Uterus (tissue), 4 donors: ENCODE data around the gene THSD4. TPM values are rescaled to one million over a fixed set of nuclear protein-coding genes. Genes with fewer than 3 reads are reported as not detected.

Experiments
- DNase-seq, 2 donors: peaks; one replicate each; pipeline ENCODE4 v3.0.0-alpha.2; 2019 to 2020
- H3K27ac ChIP-seq, 2 donors: fragments of 200-600 bp; sonication (generic); 1 replicate in 1 of 2; 2 replicates in 1 of 2; pipeline ENCODE4 v1.5.1; 2016 to 2018
- H3K27me3 ChIP-seq, 2 donors: fragments of 200-600 bp; sonication (generic); one replicate each; pipeline ENCODE4 v1.5.1; 2018 to 2019; ENCODE audit warnings: control low read depth in 1 of 2
- H3K36me3 ChIP-seq, 2 donors: fragments of 200-600 bp; sonication (generic); one replicate each; pipeline ENCODE4 v1.5.1; 2019; ENCODE audit warnings: control low read depth in 1 of 2
- H3K4me1 ChIP-seq, 2 donors: fragments of 200-600 bp; sonication (generic); one replicate each; pipeline ENCODE4 v1.5.1; 2018 to 2019; ENCODE audit warnings: control low read depth in 1 of 2
- H3K4me3 ChIP-seq, 2 donors: fragments of 200-600 bp; sonication (generic); 1 replicate in 1 of 2; 2 replicates in 1 of 2; pipeline ENCODE4 v1.5.1; 2018 to 2019; ENCODE audit warnings: mild to moderate bottlenecking in 1 of 2
- H3K9me3 ChIP-seq, 2 donors: fragments of 200-600 bp; sonication (generic); one replicate each; pipeline ENCODE4 v1.5.1; 2019; ENCODE audit warnings: control low read depth in 1 of 2
- POLR2A ChIP-seq, 2 donors: fragments of 450-650 bp; IDR thresholded peaks; one replicate each; pipeline ENCODE4 v1.6.1; 2016; ENCODE audit warnings: antibody characterized with exemption in 2 of 2, mild to moderate bottlenecking in 1 of 2, moderate library complexity in 1 of 2
- intact Hi-C: fragments of 100-400 bp; cut with DNase I; formaldehyde crosslinking; loops from one replicate; pipeline ENCODE4 v1.15.1; 2023; ENCODE audit warnings: low total_unique reads
- total RNA-seq, 4 donors: library from RNA; depleted of rRNA in 3 of 4; stranded (reverse); fragments of >200 nt in 3 of 4; gene quantifications; one replicate each; pipeline versions ENCODE4 v1.1.0 to v1.2.4, GENCODE V29; 2014 to 2023
- TF ChIP-seq, protein P1 (sequence below), 4 experiments: fragments of 200-600 bp in 2 of 4; fragments of 450-650 bp in 2 of 4; sonication (generic) in 2 of 4; IDR thresholded peaks; one replicate each; pipeline ENCODE4 v1.5.1; 2016 to 2019; ENCODE audit warnings: antibody characterized with exemption in 4 of 4, mild to moderate bottlenecking in 2 of 4, moderate library complexity in 1 of 4
- donor health status: DM: yes; HTN: yes; CAD: no.

The THSD4 gene
- total RNA-seq, 4 donors from 2014 or later = 7.1 to 144 (median 35.4) TPM

DNA sequence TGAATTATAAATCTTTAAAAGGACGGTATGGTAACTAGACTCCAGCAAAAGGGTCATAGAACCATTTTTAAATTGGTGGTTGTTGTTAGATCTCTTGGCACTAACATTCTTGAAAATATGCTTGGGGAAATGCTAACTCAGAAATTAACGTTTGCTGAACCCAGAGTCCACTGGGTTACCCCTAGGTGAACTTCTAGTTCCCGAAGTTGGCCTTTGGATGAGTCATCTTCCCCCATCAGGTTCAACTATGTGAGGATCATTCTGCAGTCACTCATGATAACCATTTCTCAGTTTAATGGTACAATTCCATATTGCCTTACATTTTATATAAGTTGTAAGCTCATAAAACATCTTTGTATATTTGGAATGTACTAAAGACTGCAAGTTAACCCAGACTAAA is 204.7 kb downstream of the THSD4 start:
- H3K27ac ChIP-seq = no peak overlapping the region
- H3K36me3 ChIP-seq = no peaks in the 10 kb centered on the region
- H3K4me1 ChIP-seq = no peaks in the 10 kb centered on the region
- no peaks in the 10 kb centered on the region for H3K27me3 ChIP-seq
- no peaks in the 10 kb centered on the region for H3K9me3 ChIP-seq
- intact Hi-C loops = no loop called here
- TF ChIP-seq, protein P1, sequence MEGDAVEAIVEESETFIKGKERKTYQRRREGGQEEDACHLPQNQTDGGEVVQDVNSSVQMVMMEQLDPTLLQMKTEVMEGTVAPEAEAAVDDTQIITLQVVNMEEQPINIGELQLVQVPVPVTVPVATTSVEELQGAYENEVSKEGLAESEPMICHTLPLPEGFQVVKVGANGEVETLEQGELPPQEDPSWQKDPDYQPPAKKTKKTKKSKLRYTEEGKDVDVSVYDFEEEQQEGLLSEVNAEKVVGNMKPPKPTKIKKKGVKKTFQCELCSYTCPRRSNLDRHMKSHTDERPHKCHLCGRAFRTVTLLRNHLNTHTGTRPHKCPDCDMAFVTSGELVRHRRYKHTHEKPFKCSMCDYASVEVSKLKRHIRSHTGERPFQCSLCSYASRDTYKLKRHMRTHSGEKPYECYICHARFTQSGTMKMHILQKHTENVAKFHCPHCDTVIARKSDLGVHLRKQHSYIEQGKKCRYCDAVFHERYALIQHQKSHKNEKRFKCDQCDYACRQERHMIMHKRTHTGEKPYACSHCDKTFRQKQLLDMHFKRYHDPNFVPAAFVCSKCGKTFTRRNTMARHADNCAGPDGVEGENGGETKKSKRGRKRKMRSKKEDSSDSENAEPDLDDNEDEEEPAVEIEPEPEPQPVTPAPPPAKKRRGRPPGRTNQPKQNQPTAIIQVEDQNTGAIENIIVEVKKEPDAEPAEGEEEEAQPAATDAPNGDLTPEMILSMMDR (IDR thresholded peaks at IDR 0.05) = no peak
- TF ChIP-seq POLR2A (IDR thresholded peaks at IDR 0.05) = no peak
- DNase-seq = no peak
- H3K4me3 ChIP-seq = no peak overlapping the region

DNA sequence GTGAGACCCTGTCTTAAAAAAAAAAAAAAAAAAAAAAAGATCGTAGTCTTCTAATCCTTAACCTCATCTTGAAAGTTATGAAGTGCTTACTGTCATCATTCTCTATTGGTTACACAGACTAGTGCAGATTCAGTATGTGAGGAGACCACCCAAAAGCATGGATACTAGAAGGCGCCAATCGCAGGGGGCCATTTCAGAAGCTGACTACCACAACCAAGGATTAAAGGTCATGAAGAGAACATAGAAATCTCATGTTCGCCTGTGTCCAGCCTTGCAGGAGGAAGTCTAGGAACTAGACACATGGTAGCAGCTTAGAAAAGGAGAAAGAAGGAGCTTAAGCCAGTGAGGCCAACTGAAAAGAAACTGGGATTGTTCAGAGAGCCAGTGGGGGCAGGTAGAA is 207.8 kb downstream of the THSD4 start:
- H3K4me3 ChIP-seq = no peak overlapping the region
- intact Hi-C loops = no loop called here
- DNase-seq = no peak
- no peaks in the 10 kb centered on the region for H3K27me3 ChIP-seq
- no peaks in the 10 kb centered on the region for H3K36me3 ChIP-seq
- no peak overlapping the region for H3K27ac ChIP-seq
- no peaks in the 10 kb centered on the region for H3K4me1 ChIP-seq
- H3K9me3 ChIP-seq = no peaks in the 10 kb centered on the region
- no peak for TF ChIP-seq POLR2A (IDR thresholded peaks at IDR 0.05)
- TF ChIP-seq, protein P1 (IDR thresholded peaks at IDR 0.05) = no peak

DNA sequence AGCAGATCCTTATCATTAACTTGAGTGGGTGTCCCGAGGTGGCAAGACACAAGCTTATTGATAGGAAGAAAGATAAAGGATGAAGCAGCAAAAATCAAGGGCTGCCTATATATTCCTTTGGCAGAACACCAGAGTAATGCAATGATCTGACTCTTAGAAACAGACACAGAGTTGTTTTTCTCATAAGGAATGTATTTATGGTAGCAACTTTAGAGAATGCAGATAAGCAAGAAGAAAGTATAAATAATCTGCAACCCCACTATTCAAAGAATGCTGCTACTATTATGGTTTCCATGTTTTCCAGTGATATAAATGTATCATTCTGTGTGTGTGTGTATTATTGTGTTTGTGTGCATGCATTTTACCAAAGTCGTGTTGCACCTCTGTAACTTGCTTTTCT is 208.3 kb downstream of the THSD4 start:
- Histone ChIP-seq H3K9me3 (no peaks in the 10 kb centered on the region), H3K27me3 (no peaks in the 10 kb centered on the region), H3K4me1 (no peaks in the 10 kb centered on the region), H3K4me3 (no peak overlapping the region), H3K36me3 (no peaks in the 10 kb centered on the region), H3K27ac (no peak overlapping the region)
- TF ChIP-seq POLR2A (IDR thresholded peaks at IDR 0.05) = no peak
- TF ChIP-seq, protein P1 (IDR thresholded peaks at IDR 0.05) = no peak
- intact Hi-C loops = no loop called here
- DNase-seq = no peak

DNA sequence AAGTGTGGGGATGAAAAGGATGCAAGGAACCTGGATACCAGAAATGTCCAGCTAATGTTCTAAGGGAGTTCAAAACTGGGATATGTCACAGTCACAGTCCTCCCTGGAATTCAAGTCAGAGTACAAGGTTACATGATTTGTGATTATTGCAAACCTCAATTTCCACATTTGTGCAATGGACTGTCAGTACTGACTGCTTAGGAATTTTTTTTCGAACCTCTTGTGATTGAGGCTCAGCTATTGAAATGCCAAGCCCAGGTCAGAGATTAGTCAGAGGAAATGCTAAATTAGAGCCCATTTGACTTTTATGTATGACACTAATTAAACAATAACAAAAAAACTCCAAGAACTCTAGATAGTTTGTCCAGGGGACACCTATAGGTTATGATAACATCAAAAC is 210.2 kb downstream of the THSD4 start:
- no peak for DNase-seq
- no peaks in the 10 kb centered on the region for H3K9me3 ChIP-seq
- H3K4me1 ChIP-seq = peaks cover 4 to 15% of the 10 kb centered on the region in 2 donors
- no peak overlapping the region for H3K4me3 ChIP-seq
- intact Hi-C loops = no loop called here
- TF ChIP-seq, protein P1 (IDR thresholded peaks at IDR 0.05) = no peak
- no peak for TF ChIP-seq POLR2A (IDR thresholded peaks at IDR 0.05)
- H3K27ac ChIP-seq = no peak overlapping the region
- H3K27me3 ChIP-seq = no peaks in the 10 kb centered on the region
- no peaks in the 10 kb centered on the region for H3K36me3 ChIP-seq

DNA sequence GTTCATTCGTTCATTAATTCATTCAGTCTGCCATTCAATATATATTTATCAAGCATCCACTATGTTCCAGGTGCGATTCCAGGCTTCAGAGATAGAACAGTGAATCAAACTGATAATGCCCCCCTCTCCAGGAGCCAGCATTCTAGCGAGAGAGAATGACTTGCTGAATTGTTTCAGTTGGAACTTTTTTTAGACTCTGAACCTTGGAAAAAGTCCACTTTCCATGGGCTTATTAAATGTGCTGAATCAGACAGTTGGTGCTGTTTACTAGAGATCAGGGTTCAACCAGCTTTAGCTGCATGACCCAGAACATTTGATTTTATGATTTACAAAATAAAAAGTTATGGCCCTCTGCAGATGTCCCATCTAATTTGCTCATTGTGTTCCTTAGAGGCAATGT is 213.2 kb downstream of the THSD4 start:
- TF ChIP-seq, protein P1 (IDR thresholded peaks at IDR 0.05) = no peak
- no peak for TF ChIP-seq POLR2A (IDR thresholded peaks at IDR 0.05)
- no peaks in the 10 kb centered on the region for H3K9me3 ChIP-seq
- intact Hi-C loops = no loop called here
- H3K27me3 ChIP-seq = no peaks in the 10 kb centered on the region
- H3K4me1 ChIP-seq = peaks cover 4 to 15% of the 10 kb centered on the region in 2 donors
- peak overlapping the region; percentile 91 to 92 for H3K27ac ChIP-seq
- no peaks in the 10 kb centered on the region for H3K36me3 ChIP-seq
- no peak for DNase-seq
- H3K4me3 ChIP-seq = no peak overlapping the region
